ENCODE measurements around the gene NDUFV2.
"Not testable (repeated sequence)": the region's sequence is repeated elsewhere in the genome, so short reads cannot be mapped to it uniquely, and the experiment has no call there.

GRCh38 chr18:9093109-9093508 lies 9.4 kb upstream of the NDUFV2 start:
- TF ChIP-seq POLR2A, CTCF (IDR thresholded peaks at IDR 0.05): not testable (repeated sequence)
